ENCODE data around the gene DNAJB5.

DNAJB5 gene

GRCh38 chr9:34974664-34975063 is 14.9 kb upstream of the DNAJB5 start:
- H3K9me3 ChIP-seq (ENCODE audit: insufficient read depth, low read length) = no peaks in the 10 kb centered on the region
- no peaks in the 10 kb centered on the region for H3K4me1 ChIP-seq (ENCODE audit: insufficient read depth, insufficient read length)
- no peak overlapping the region for H3K9ac ChIP-seq (ENCODE audit: insufficient read length, low read depth)
- no peaks in the 10 kb centered on the region for H3K36me3 ChIP-seq (ENCODE audit: insufficient read depth, insufficient read length, low read length)
- H3K4me3 ChIP-seq (ENCODE audit: insufficient read length, low read depth) = no peak overlapping the region
- no peaks in the 10 kb centered on the region for H3K27me3 ChIP-seq (ENCODE audit: insufficient read depth, insufficient read length)
- TF ChIP-seq SUZ12 (IDR thresholded peaks at IDR 0.05; ENCODE audit: extremely low read depth, insufficient read depth, insufficient read length) = no peak
- no peak for DNase-seq (ENCODE audit: low read depth, low spot score)

- no peak for DNase-seq (ENCODE audit: low read depth, low spot score)
- H3K4me3 ChIP-seq (ENCODE audit: insufficient read length, low read depth) = no peak overlapping the region
- H3K9me3 ChIP-seq (ENCODE audit: insufficient read depth, low read length) = no peaks in the 10 kb centered on the region
- no peak overlapping the region for H3K9ac ChIP-seq (ENCODE audit: insufficient read length, low read depth)
- H3K4me1 ChIP-seq (ENCODE audit: insufficient read depth, insufficient read length) = no peaks in the 10 kb centered on the region
- H3K27me3 ChIP-seq (ENCODE audit: insufficient read depth, insufficient read length) = no peaks in the 10 kb centered on the region
- TF ChIP-seq YY1 (IDR thresholded peaks at IDR 0.05; ENCODE audit: insufficient read depth, insufficient read length) = no peak
- TF ChIP-seq ZNF274 (IDR thresholded peaks at IDR 0.05; ENCODE audit: low read depth, low read length) = no peak
- TF ChIP-seq SUZ12 (IDR thresholded peaks at IDR 0.05; ENCODE audit: extremely low read depth, insufficient read depth, insufficient read length) = no peak
- no peaks in the 10 kb centered on the region for H3K36me3 ChIP-seq (ENCODE audit: insufficient read depth, insufficient read length, low read length)
Measured at GRCh38 chr9:34976441-34976840, 13.1 kb upstream of the DNAJB5 start.

GRCh38 chr9:34976992-34977391 is 12.6 kb upstream of the DNAJB5 start:
- Histone ChIP-seq H3K36me3 (ENCODE audit: insufficient read depth, insufficient read length, low read length) (no peaks in the 10 kb centered on the region), H3K4me3 (ENCODE audit: insufficient read length, low read depth) (no peak overlapping the region), H3K4me1 (ENCODE audit: insufficient read depth, insufficient read length) (no peaks in the 10 kb centered on the region), H3K9ac (ENCODE audit: insufficient read length, low read depth) (no peak overlapping the region), H3K27me3 (ENCODE audit: insufficient read depth, insufficient read length) (no peaks in the 10 kb centered on the region), H3K9me3 (ENCODE audit: insufficient read depth, low read length) (no peaks in the 10 kb centered on the region)
- TF ChIP-seq YY1 (IDR thresholded peaks at IDR 0.05; ENCODE audit: insufficient read depth, insufficient read length) (no peak), ZNF274 (IDR thresholded peaks at IDR 0.05; ENCODE audit: low read depth, low read length) (no peak), SUZ12 (IDR thresholded peaks at IDR 0.05; ENCODE audit: extremely low read depth, insufficient read depth, insufficient read length) (no peak)
- DNase-seq (ENCODE audit: low read depth, low spot score) = no peak

DNA sequence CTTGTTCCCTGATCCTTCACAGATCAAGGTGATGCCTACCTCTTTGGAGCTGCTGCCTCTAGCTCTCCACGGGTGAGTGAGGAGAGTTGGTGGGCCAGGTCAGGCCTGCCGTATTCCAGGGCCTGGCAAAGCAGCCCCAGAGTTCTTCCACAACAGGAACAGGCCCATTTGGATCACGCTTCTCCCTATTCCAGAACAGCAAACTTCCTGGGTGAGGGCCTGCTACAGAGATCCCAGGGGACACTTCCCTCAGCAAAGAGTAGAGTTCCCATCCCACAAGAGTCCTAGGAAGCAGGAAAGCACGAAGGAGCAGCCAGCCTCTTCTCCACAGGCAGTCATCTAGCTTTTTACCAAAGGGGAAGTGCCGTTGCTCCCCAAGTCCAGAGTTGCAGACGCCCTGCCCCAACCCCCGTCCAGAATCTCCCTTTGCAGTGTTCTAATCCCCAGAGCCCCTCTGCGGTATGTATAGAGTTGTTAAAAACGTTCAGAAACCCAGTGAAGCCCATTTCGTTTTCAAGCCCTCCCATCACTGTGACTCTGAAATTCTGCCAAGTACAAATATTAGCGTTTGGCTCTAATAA is 9.3 kb upstream of the DNAJB5 start:
- no peaks in the 10 kb centered on the region for H3K27me3 ChIP-seq (ENCODE audit: insufficient read depth, insufficient read length)
- H3K4me1 ChIP-seq (ENCODE audit: insufficient read depth, insufficient read length) = no peaks in the 10 kb centered on the region
- DNase-seq (ENCODE audit: low read depth, low spot score) = no peak
- no peaks in the 10 kb centered on the region for H3K9me3 ChIP-seq (ENCODE audit: insufficient read depth, low read length)
- no peak overlapping the region for H3K9ac ChIP-seq (ENCODE audit: insufficient read length, low read depth)
- no peak overlapping the region for H3K4me3 ChIP-seq (ENCODE audit: insufficient read length, low read depth)
- no peaks in the 10 kb centered on the region for H3K36me3 ChIP-seq (ENCODE audit: insufficient read depth, insufficient read length, low read length)
- TF ChIP-seq ZNF274 (IDR thresholded peaks at IDR 0.05; ENCODE audit: low read depth, low read length) = no peak
- no peak for TF ChIP-seq SUZ12 (IDR thresholded peaks at IDR 0.05; ENCODE audit: extremely low read depth, insufficient read depth, insufficient read length)
- TF ChIP-seq YY1 (IDR thresholded peaks at IDR 0.05; ENCODE audit: insufficient read depth, insufficient read length) = no peak

GRCh38 chr9:34982361-34982760 is 7.2 kb upstream of the DNAJB5 start:
- H3K9ac ChIP-seq (ENCODE audit: insufficient read length, low read depth) = no peak overlapping the region

DNA sequence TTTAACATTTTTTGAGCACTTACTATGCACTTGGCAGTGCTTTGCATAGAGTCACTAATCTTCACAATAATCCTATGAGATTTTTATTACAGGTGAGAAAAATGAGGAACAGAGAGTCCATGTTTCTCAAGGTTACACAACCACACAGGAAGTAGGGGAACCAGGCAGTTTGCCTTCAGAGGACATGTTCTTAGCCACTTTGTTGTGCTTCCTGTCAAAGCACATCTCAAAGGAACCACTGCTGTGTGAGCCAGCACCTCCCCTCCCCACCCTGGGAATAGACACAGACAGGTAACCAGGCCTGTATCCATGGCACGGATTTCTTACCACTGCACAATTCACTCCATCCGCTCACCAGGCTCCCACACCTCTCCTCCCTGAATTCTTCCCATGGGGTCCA is 6.3 kb upstream of the DNAJB5 start:
- no peaks in the 10 kb centered on the region for H3K27me3 ChIP-seq (ENCODE audit: insufficient read depth, insufficient read length)
- no peaks in the 10 kb centered on the region for H3K9me3 ChIP-seq (ENCODE audit: insufficient read depth, low read length)
- no peak overlapping the region for H3K4me3 ChIP-seq (ENCODE audit: insufficient read length, low read depth)
- DNase-seq (ENCODE audit: low read depth, low spot score) = no peak
- H3K9ac ChIP-seq (ENCODE audit: insufficient read length, low read depth) = no peak overlapping the region
- TF ChIP-seq ZNF274 (IDR thresholded peaks at IDR 0.05; ENCODE audit: low read depth, low read length) = no peak
- no peak for TF ChIP-seq SUZ12 (IDR thresholded peaks at IDR 0.05; ENCODE audit: extremely low read depth, insufficient read depth, insufficient read length)
- TF ChIP-seq YY1 (IDR thresholded peaks at IDR 0.05; ENCODE audit: insufficient read depth, insufficient read length) = no peak
- H3K4me1 ChIP-seq (ENCODE audit: insufficient read depth, insufficient read length) = peaks cover 2% of the 10 kb centered on the region
- H3K36me3 ChIP-seq (ENCODE audit: insufficient read depth, insufficient read length, low read length) = no peaks in the 10 kb centered on the region

More at GRCh38 chr9:34982361-34982760, 7.2 kb upstream of the DNAJB5 start:
- Histone ChIP-seq H3K4me1 (ENCODE audit: insufficient read depth, insufficient read length) (no peaks in the 10 kb centered on the region), H3K9me3 (ENCODE audit: insufficient read depth, low read length) (no peaks in the 10 kb centered on the region), H3K27me3 (ENCODE audit: insufficient read depth, insufficient read length) (no peaks in the 10 kb centered on the region), H3K36me3 (ENCODE audit: insufficient read depth, insufficient read length, low read length) (no peaks in the 10 kb centered on the region), H3K4me3 (ENCODE audit: insufficient read length, low read depth) (no peak overlapping the region)
- no peak for DNase-seq (ENCODE audit: low read depth, low spot score)
- no peak for TF ChIP-seq ZNF274 (IDR thresholded peaks at IDR 0.05; ENCODE audit: low read depth, low read length)
- TF ChIP-seq SUZ12 (IDR thresholded peaks at IDR 0.05; ENCODE audit: extremely low read depth, insufficient read depth, insufficient read length) = no peak
- no peak for TF ChIP-seq YY1 (IDR thresholded peaks at IDR 0.05; ENCODE audit: insufficient read depth, insufficient read length)

DNA sequence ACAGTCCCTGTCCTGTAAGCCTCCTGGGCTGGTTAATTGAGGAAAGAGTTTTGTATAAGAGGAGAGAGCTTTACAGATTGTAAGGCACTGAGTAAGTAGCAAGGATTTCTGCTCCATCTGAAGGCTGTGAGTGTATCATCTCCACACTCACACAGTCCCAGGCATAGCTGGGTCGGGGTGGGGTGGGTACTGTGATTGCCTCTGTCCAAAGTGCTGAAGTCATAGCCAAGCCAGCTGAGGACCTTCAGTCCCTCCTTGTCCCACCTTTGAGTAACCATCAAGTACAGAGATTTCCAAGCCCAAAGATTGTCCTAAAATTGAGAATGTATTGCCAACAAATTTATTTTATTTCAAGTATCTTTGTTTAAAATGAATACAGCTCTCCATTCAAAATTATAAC is 5.5 kb upstream of the DNAJB5 start:
- Histone ChIP-seq H3K9me3 (ENCODE audit: insufficient read depth, low read length) (no peaks in the 10 kb centered on the region), H3K4me3 (ENCODE audit: insufficient read length, low read depth) (no peak overlapping the region), H3K9ac (ENCODE audit: insufficient read length, low read depth) (no peak overlapping the region), H3K36me3 (ENCODE audit: insufficient read depth, insufficient read length, low read length) (no peaks in the 10 kb centered on the region), H3K27me3 (ENCODE audit: insufficient read depth, insufficient read length) (no peaks in the 10 kb centered on the region), H3K4me1 (ENCODE audit: insufficient read depth, insufficient read length) (peaks cover 2% of the 10 kb centered on the region)
- DNase-seq (ENCODE audit: low read depth, low spot score) = no peak
- TF ChIP-seq ZNF274 (IDR thresholded peaks at IDR 0.05; ENCODE audit: low read depth, low read length) (no peak), YY1 (IDR thresholded peaks at IDR 0.05; ENCODE audit: insufficient read depth, insufficient read length) (no peak), SUZ12 (IDR thresholded peaks at IDR 0.05; ENCODE audit: extremely low read depth, insufficient read depth, insufficient read length) (no peak)
